IMR-90 (cell line): ENCODE measurements around the gene SLC30A10. TPM values are rescaled to one million over a fixed set of nuclear protein-coding genes. Genes with fewer than 3 reads are reported as not detected.
"Not testable (repeated sequence)": the region's sequence is repeated elsewhere in the genome, so short reads cannot be mapped to it uniquely, and the experiment has no call there.

Experiments used
- ATAC-seq: fragments of 200-7000 bp; cut with Tn5 transposase; 2 replicates; pipeline ENCODE4 v1.9.1; 2020; ENCODE audit warnings: low read depth, mild to moderate bottlenecking, moderate library complexity
- BruUV-seq: library from RNA; stranded (reverse); fragments of 400-500 nt; replicated peaks from 2 replicates; lab custom pipeline; 2021; lab: Mats Ljungman, UMichigan
- CTCF ChIA-PET: fragments of 300-600 bp; formaldehyde crosslinking; extraction: SDS; loops from one replicate; lab custom pipeline; 2021; ENCODE audit warnings: antibody characterized with exemption; lab: Yijun Ruan, JAX
- POLR2A ChIA-PET: fragments of 300-600 bp; sonication (Branson Sonifier 250); formaldehyde crosslinking; loops from one replicate; lab custom pipeline; 2022; ENCODE audit warnings: antibody characterized with exemption; ENCODE audit not compliant: unreplicated experiment; lab: Charles Lee
- DNase-seq: peaks from one replicate; pipeline ENCODE4 v3.0.0; 2013
- H2AFZ ChIP-seq: replicated peaks from 2 replicates; pipeline ENCODE3; 2013; ENCODE audit warnings: low read length, mild to moderate bottlenecking; ENCODE audit not compliant: poor library complexity
- H2AK5ac ChIP-seq: 2 replicates; pipeline ENCODE4 v1.6.1; 2013; ENCODE audit warnings: low read depth, low read length, inconsistent platforms
- H2AK9ac ChIP-seq: replicated peaks from 2 replicates; pipeline ENCODE3; 2013; ENCODE audit warnings: mild to moderate bottlenecking, low read depth, low read length, moderate library complexity; ENCODE audit not compliant: poor library complexity
- H2BK120ac ChIP-seq: 2 replicates; pipeline ENCODE4 v1.6.1; 2013; ENCODE audit warnings: low read depth, low read length, inconsistent platforms
- H2BK15ac ChIP-seq: 3 replicates; pipeline ENCODE4 v1.6.1; 2013; ENCODE audit warnings: low read depth, low read length, inconsistent platforms
- H2BK20ac ChIP-seq: 2 replicates; pipeline ENCODE4 v1.6.1; 2013; ENCODE audit warnings: low read depth, mild to moderate bottlenecking, inconsistent platforms, low read length, moderate library complexity
- H2BK5ac ChIP-seq: 2 replicates; pipeline ENCODE4 v1.6.1; 2013; ENCODE audit warnings: mild to moderate bottlenecking, low read depth, low read length, inconsistent platforms; ENCODE audit not compliant: poor library complexity, severe bottlenecking
- H3K14ac ChIP-seq: replicated peaks from 2 replicates; pipeline ENCODE4 v1.6.1; 2013; ENCODE audit warnings: low read depth, low read length, inconsistent platforms
- H3K18ac ChIP-seq: 2 replicates; pipeline ENCODE4 v1.6.1; 2013; ENCODE audit warnings: low read depth, low read length, control low read depth
- H3K23ac ChIP-seq: 2 replicates; pipeline ENCODE4 v1.6.1; 2013; ENCODE audit warnings: low read depth, low read length, inconsistent platforms
- H3K27ac ChIP-seq: 2 replicates; pipeline ENCODE4 v1.5.1; 2013; ENCODE audit warnings: mild to moderate bottlenecking, control low read depth, low read length; ENCODE audit not compliant: insufficient read depth
- H3K27me3 ChIP-seq: 2 replicates; pipeline ENCODE4 v1.6.1; 2013; ENCODE audit warnings: low read length; ENCODE audit not compliant: control insufficient read depth, insufficient read depth
- H3K36me3 ChIP-seq: 2 replicates; pipeline ENCODE4 v1.6.1; 2013; ENCODE audit warnings: low read length, mixed read lengths; ENCODE audit not compliant: control insufficient read depth, insufficient read depth
- H3K4ac ChIP-seq: 2 replicates; pipeline ENCODE4 v1.6.1; 2013; ENCODE audit warnings: low read depth, low read length, inconsistent platforms
- H3K4me1 ChIP-seq: 2 replicates; pipeline ENCODE4 v1.6.1; 2013; ENCODE audit warnings: low read length, mixed read lengths; ENCODE audit not compliant: control insufficient read depth, insufficient read depth
- H3K4me2 ChIP-seq: 2 replicates; pipeline ENCODE4 v1.6.1; 2013; ENCODE audit warnings: low read depth, mild to moderate bottlenecking, control low read depth, low read length, moderate library complexity
- H3K4me3 ChIP-seq: 2 replicates; pipeline ENCODE4 v1.5.1; 2013; ENCODE audit warnings: low read depth, mild to moderate bottlenecking, control low read depth, low read length, moderate library complexity; ENCODE audit not compliant: insufficient read depth
- H3K56ac ChIP-seq: 2 replicates; pipeline ENCODE4 v1.6.1; 2013; ENCODE audit warnings: low read length, inconsistent platforms; ENCODE audit not compliant: insufficient read depth; ENCODE audit errors: extremely low read depth
- H3K79me1 ChIP-seq, 2 experiments: 2 replicates each; pipeline ENCODE4 v1.6.1; 2013; ENCODE audit warnings: low read length in 2 of 2, inconsistent platforms in 1 of 2, low read depth in 1 of 2
- H3K9ac ChIP-seq: 2 replicates; pipeline ENCODE4 v1.6.1; 2013; ENCODE audit warnings: low read depth, low read length, control low read depth
- H3K9me1 ChIP-seq: 2 replicates; pipeline ENCODE4 v1.6.1; 2013; ENCODE audit warnings: low read length, inconsistent platforms; ENCODE audit not compliant: insufficient read depth
- H3K9me3 ChIP-seq: 2 replicates; pipeline ENCODE4 v1.6.1; 2013; ENCODE audit warnings: low read length; ENCODE audit not compliant: control insufficient read depth, insufficient read depth
- H4K20me1 ChIP-seq: 2 replicates; pipeline ENCODE4 v1.6.1; 2013; ENCODE audit warnings: low read length, inconsistent platforms; ENCODE audit not compliant: insufficient read depth
- H4K5ac ChIP-seq: 2 replicates; pipeline ENCODE4 v1.6.1; 2013; ENCODE audit warnings: mild to moderate bottlenecking, low read depth, low read length, control low read depth
- H4K8ac ChIP-seq, 2 experiments: 2 replicates each; pipeline ENCODE4 v1.6.1; 2013; ENCODE audit warnings: low read depth in 2 of 2, low read length in 2 of 2, control low read depth in 1 of 2, inconsistent platforms in 1 of 2
- H4K91ac ChIP-seq: 2 replicates; pipeline ENCODE4 v1.6.1; 2013; ENCODE audit warnings: low read depth, low read length, inconsistent platforms; ENCODE audit not compliant: insufficient read depth
- WGBS, 2 experiments: methylation state at CpG; one replicate each; pipeline versions ENCODE4 v1.1.5 to v1.1.7; 2013; ENCODE audit warnings: missing lambda C conversion rate in 2 of 2; ENCODE audit not compliant: insufficient read length in 1 of 2; ENCODE audit errors: extremely low coverage in 2 of 2; 5-methylcytosine and 5-hydroxymethylcytosine counted together
- dilution Hi-C: fragments of 300-500 bp; cut with HindIII; formaldehyde crosslinking; loops from one replicate; pipeline ENCODE4 v1.14.3; 2018; ENCODE audit warnings: low sequenced_read_pairs; ENCODE audit not compliant: unreplicated experiment
- in situ Hi-C: fragments of 300-500 bp; cut with MboI; formaldehyde crosslinking; loops from 3 replicates; pipeline ENCODE4 v1.14.3; 2019; ENCODE audit warnings: low sequenced_read_pairs, inconsistent platforms, mixed read lengths
- intact Hi-C: fragments of 100-400 bp; cut with micrococcal nuclease; formaldehyde crosslinking; loops from 2 replicates; pipeline ENCODE4 v1.10.0; 2022
- microRNA-seq, 2 experiments: library from miRNA; stranded (forward) in 1 of 2; unstranded in 1 of 2; fragments of 10-50 nt in 1 of 2; fragments of <30 nt in 1 of 2; gene quantifications in 1 of 2; microRNA quantifications in 1 of 2; one replicate each; pipeline versions ENCODE3 to v1.1.0; 2013 to 2020; ENCODE audit not compliant: insufficient read depth in 1 of 2, insufficient read length in 1 of 2, unreplicated experiment in 1 of 2
- polyA plus RNA-seq, 3 experiments: library from polyadenylated mRNA; depleted of rRNA; stranded (reverse); fragments of >200 nt; gene quantifications; 2 replicates each; pipeline ENCODE4 v1.2.3, GENCODE V29; 2012; ENCODE audit warnings: low replicate concordance in 1 of 3
- small RNA-seq, 5 experiments: library from RNA; depleted of rRNA; stranded (forward); fragments of <200 nt; gene quantifications; one replicate each; pipeline ENCODE3, GENCODE V24; 2012
- total RNA-seq: library from RNA; depleted of rRNA; stranded (reverse); fragments of >200 nt; gene quantifications from 2 replicates; pipeline ENCODE4 v1.2.3, GENCODE V29; 2012; rRNA removed

The SLC30A10 gene
- total and polyA plus RNA-seq, 2 of the 4 experiments (the other 2 are of a cell fraction), result not detected

DNA sequence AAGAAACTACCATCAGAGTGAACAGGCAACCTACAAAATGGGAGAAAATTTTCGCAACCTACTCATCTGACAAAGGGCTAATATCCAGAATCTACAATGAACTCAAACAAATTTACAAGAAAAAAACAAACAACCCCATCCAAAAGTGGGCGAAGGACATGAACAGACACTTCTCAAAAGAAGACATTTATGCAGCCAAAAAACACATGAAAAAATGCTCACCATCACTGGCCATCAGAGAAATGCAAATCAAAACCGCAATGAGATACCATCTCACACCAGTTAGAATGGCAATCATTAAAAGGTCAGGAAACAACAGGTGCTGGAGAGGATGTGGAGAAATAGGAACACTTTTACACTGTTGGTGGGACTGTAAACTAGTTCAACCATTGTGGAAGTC, 59.7 kb downstream of the SLC30A10 start:
- H3K56ac ChIP-seq, H2BK20ac ChIP-seq, H3K27ac ChIP-seq, H4K20me1 ChIP-seq, H3K4ac ChIP-seq, H4K5ac ChIP-seq, intact Hi-C loops, H3K14ac ChIP-seq, H2BK15ac ChIP-seq, CTCF ChIA-PET, H2AFZ ChIP-seq, H2BK120ac ChIP-seq, H3K18ac ChIP-seq, POLR2A ChIA-PET, H3K4me1 ChIP-seq, DNase-seq, H3K36me3 ChIP-seq, ATAC-seq, H3K4me3 ChIP-seq, H3K79me1 ChIP-seq, H4K91ac ChIP-seq, H3K9me3 ChIP-seq, H4K8ac ChIP-seq, H3K9ac ChIP-seq, H3K4me2 ChIP-seq, H3K9me1 ChIP-seq, H2AK5ac ChIP-seq, BruUV-seq, H3K27me3 ChIP-seq, dilution Hi-C loops, H3K23ac ChIP-seq, in situ Hi-C loops, H2AK9ac ChIP-seq, H2BK5ac ChIP-seq: not testable (repeated sequence)
- no CpG with 5 or more reads among the region's 3 CpGs for WGBS, 2 experiments

Small RNA genes lying within 50 kb of the gene (microRNA-seq; reads per million reads assigned to microRNA genes)
- not detected for gene RF00012 (ENCODE audit: insufficient read depth, insufficient read length)

Small RNA genes lying within 50 kb of the gene (small RNA-seq; reads per million reads assigned to genes)
- gene RF00012, result 0 to 0.04 (median 0) reads per million in 5 experiments

Other genes starting within 250 kb of the SLC30A10 start
- 159 and 206 TPM in 2 replicates for gene EPRS1, start 117.9 kb upstream of the SLC30A10 start, total RNA-seq
- 48.0 and 48.9 TPM in 2 replicates for gene EPRS1, start 117.9 kb upstream of the SLC30A10 start, polyA plus RNA-seq (2012; rRNA removed)
- 31.9 and 38.2 TPM in 2 replicates for gene BPNT1, start 161.2 kb upstream of the SLC30A10 start, total RNA-seq
- gene BPNT1, start 161.2 kb upstream of the SLC30A10 start, polyA plus RNA-seq (2012; rRNA removed), result 31.7 and 34.2 TPM in 2 replicates
- gene IARS2, start 165.6 kb upstream of the SLC30A10 start, total RNA-seq, result 77.4 and 92.2 TPM in 2 replicates
- 26.2 and 34.8 TPM in 2 replicates for gene IARS2, start 165.6 kb upstream of the SLC30A10 start, polyA plus RNA-seq (2012; rRNA removed)